A549 (cell line): ENCODE measurements around the gene AADAC.
"Not testable (repeated sequence)": the region's sequence is repeated elsewhere in the genome, so short reads cannot be mapped to it uniquely, and the experiment has no call there.

Experiments
- BCL3 ChIP-seq: fragments of >200 bp; sonication (Bioruptor Twin); formaldehyde crosslinking; IDR thresholded peaks from 3 replicates; pipeline ENCODE4 v1.6.1; 2016
- BHLHE40 ChIP-seq: IDR thresholded peaks from 2 replicates; pipeline ENCODE4 v1.6.1; 2012; ENCODE audit warnings: low read depth, low read length, inconsistent platforms
- CHD2 ChIP-seq: fragments of 150-350 bp; IDR thresholded peaks from 2 replicates; pipeline ENCODE4 v1.6.1; 2014; ENCODE audit warnings: low read length; ENCODE audit not compliant: partially characterized antibody
- CHD4 ChIP-seq: fragments of 200-600 bp; sonication (generic); IDR thresholded peaks from 2 replicates; pipeline ENCODE4 v1.6.1; 2016; ENCODE audit warnings: antibody characterized with exemption, mild to moderate bottlenecking, borderline replicate concordance
- CTCF ChIP-seq: fragments of >200 bp; sonication (Bioruptor Twin); formaldehyde crosslinking; IDR thresholded peaks from 3 replicates; pipeline ENCODE4 v1.5.1; 2016
- ESRRA ChIP-seq: fragments of 150-350 bp; IDR thresholded peaks from 2 replicates; pipeline ENCODE4 v1.6.1; 2014; ENCODE audit warnings: mild to moderate bottlenecking, low read length, borderline replicate concordance
- FOSL2 ChIP-seq, 2 experiments: fragments of 450-650 bp in 1 of 2; fragments of >200 bp in 1 of 2; sonication (Bioruptor Twin) in 1 of 2; formaldehyde crosslinking; IDR thresholded peaks; 2 replicates each; pipeline versions ENCODE4 v1.5.0 to v1.6.1; 2016 to 2020; ENCODE audit warnings: mild to moderate bottlenecking in 1 of 2, moderate library complexity in 1 of 2
- KDM5A ChIP-seq: fragments of 200-600 bp; sonication (generic); IDR thresholded peaks from 2 replicates; pipeline ENCODE4 v1.6.1; 2016; ENCODE audit warnings: antibody characterized with exemption, mild to moderate bottlenecking
- MAX ChIP-seq: IDR thresholded peaks from 2 replicates; pipeline ENCODE4 v1.6.1; 2012
- POLR2A ChIP-seq: IDR thresholded peaks from 2 replicates; pipeline ENCODE4 v1.6.1; 2012; ENCODE audit warnings: mild to moderate bottlenecking, low read length
- RAD21 ChIP-seq, 2 experiments: fragments of >200 bp in 1 of 2; sonication (Bioruptor Twin) in 1 of 2; formaldehyde crosslinking in 1 of 2; IDR thresholded peaks in 1 of 2; conservative IDR thresholded peaks in 1 of 2; 2 replicates in 1 of 2; 3 replicates in 1 of 2; pipeline ENCODE4 v1.6.1; 2012 to 2018; ENCODE audit warnings: inconsistent platforms in 1 of 2
- REST ChIP-seq: fragments of 200-600 bp; sonication (generic); IDR thresholded peaks from 2 replicates; pipeline ENCODE4 v1.6.1; 2016; ENCODE audit warnings: antibody characterized with exemption, mild to moderate bottlenecking, moderate library complexity
- RFX5 ChIP-seq: fragments of 450-650 bp; IDR thresholded peaks from 2 replicates; pipeline ENCODE4 v1.7.1; 2014; ENCODE audit warnings: antibody characterized with exemption, mild to moderate bottlenecking, moderate library complexity

- TF ChIP-seq REST; CHD2; ESRRA; CTCF; RAD21 (conservative IDR thresholded peaks at IDR 0.05 in 1 of 2, IDR thresholded peaks at IDR 0.05 in 1 of 2); MAX; POLR2A; RFX5; KDM5A; CHD4; FOSL2 (IDR thresholded peaks at IDR 0.05); FOSL2 (CRISPR knock-in tag; IDR thresholded peaks at IDR 0.05); BCL3; BHLHE40: not testable (repeated sequence)
These were observed 36.1 kb downstream of the AADAC start for GRCh38 chr3:151850065-151850464.
